ENCODE data around the gene LSAMP.
"Not testable (repeated sequence)": the region's sequence is repeated elsewhere in the genome, so short reads cannot be mapped to it uniquely, and the experiment has no call there.

The LSAMP gene

GRCh38 chr3:115848641-115849040, 596.6 kb downstream of the LSAMP start:
- Histone ChIP-seq H3K4me1 (ENCODE audit: control insufficient read depth, insufficient read depth, low read length) (peaks cover 7% of the 10 kb centered on the region; the same call in 1 of the 2 replicates), H3K27ac (ENCODE audit: low read depth, low read length) (no peak overlapping the region), H3K9me3 (ENCODE audit: control insufficient read depth, insufficient read depth, low read depth, low read length) (no peaks in the 10 kb centered on the region), H3K9ac (ENCODE audit: low read length) (no peak overlapping the region), H3K36me3 (ENCODE audit: control insufficient read depth, insufficient read depth, low read length) (no peaks in the 10 kb centered on the region), H3K27me3 (ENCODE audit: control insufficient read depth, insufficient read depth, low read length) (no peaks in the 10 kb centered on the region), H3K4me3 (ENCODE audit: low read depth, low read length) (no peak overlapping the region)

- Histone ChIP-seq H3K36me3 (ENCODE audit: control insufficient read depth, insufficient read depth, low read length) (no peaks in the 10 kb centered on the region), H3K9ac (ENCODE audit: low read length) (no peak overlapping the region), H3K27ac (ENCODE audit: low read depth, low read length) (no peak overlapping the region), H3K4me3 (ENCODE audit: low read depth, low read length) (no peak overlapping the region), H3K4me1 (ENCODE audit: control insufficient read depth, insufficient read depth, low read length) (peaks cover 7% of the 10 kb centered on the region; the same call in 1 of the 2 replicates), H3K27me3 (ENCODE audit: control insufficient read depth, insufficient read depth, low read length) (no peaks in the 10 kb centered on the region), H3K9me3 (ENCODE audit: control insufficient read depth, insufficient read depth, low read depth, low read length) (no peaks in the 10 kb centered on the region)
These were observed 599.3 kb downstream of the LSAMP start for GRCh38 chr3:115845986-115846385.

- H3K27me3 ChIP-seq (ENCODE audit: control insufficient read depth, insufficient read depth, low read length); H3K9ac ChIP-seq (ENCODE audit: low read length); H3K4me3 ChIP-seq (ENCODE audit: low read depth, low read length); H3K36me3 ChIP-seq (ENCODE audit: control insufficient read depth, insufficient read depth, low read length); H3K4me1 ChIP-seq (ENCODE audit: control insufficient read depth, insufficient read depth, low read length); H3K9me3 ChIP-seq (ENCODE audit: control insufficient read depth, insufficient read depth, low read depth, low read length); H3K27ac ChIP-seq (ENCODE audit: low read depth, low read length): not testable (repeated sequence)
These were observed 600.6 kb downstream of the LSAMP start for GRCh38 chr3:115844729-115845128.

GRCh38 chr3:115843206-115843605, 602.1 kb downstream of the LSAMP start:
- Histone ChIP-seq H3K4me1 (ENCODE audit: control insufficient read depth, insufficient read depth, low read length) (peaks cover 7% of the 10 kb centered on the region; the same call in 1 of the 2 replicates), H3K27ac (ENCODE audit: low read depth, low read length) (no peak overlapping the region)

GRCh38 chr3:115839246-115839645, 606.0 kb downstream of the LSAMP start:
- Histone ChIP-seq H3K4me3 (ENCODE audit: low read depth, low read length) (no peak overlapping the region), H3K27ac (ENCODE audit: low read depth, low read length) (no peak overlapping the region), H3K36me3 (ENCODE audit: control insufficient read depth, insufficient read depth, low read length) (no peaks in the 10 kb centered on the region), H3K27me3 (ENCODE audit: control insufficient read depth, insufficient read depth, low read length) (no peaks in the 10 kb centered on the region), H3K9ac (ENCODE audit: low read length) (no peak overlapping the region), H3K9me3 (ENCODE audit: control insufficient read depth, insufficient read depth, low read depth, low read length) (no peaks in the 10 kb centered on the region), H3K4me1 (ENCODE audit: control insufficient read depth, insufficient read depth, low read length) (no peaks in the 10 kb centered on the region)

More at GRCh38 chr3:115843206-115843605, 602.1 kb downstream of the LSAMP start:
- Histone ChIP-seq H3K36me3 (ENCODE audit: control insufficient read depth, insufficient read depth, low read length) (no peaks in the 10 kb centered on the region), H3K9me3 (ENCODE audit: control insufficient read depth, insufficient read depth, low read depth, low read length) (no peaks in the 10 kb centered on the region), H3K27me3 (ENCODE audit: control insufficient read depth, insufficient read depth, low read length) (no peaks in the 10 kb centered on the region), H3K4me3 (ENCODE audit: low read depth, low read length) (no peak overlapping the region), H3K9ac (ENCODE audit: low read length) (no peak overlapping the region)

GRCh38 chr3:115838786-115839185, 606.5 kb downstream of the LSAMP start:
- Histone ChIP-seq H3K9me3 (ENCODE audit: control insufficient read depth, insufficient read depth, low read depth, low read length) (no peaks in the 10 kb centered on the region), H3K4me1 (ENCODE audit: control insufficient read depth, insufficient read depth, low read length) (no peaks in the 10 kb centered on the region), H3K27ac (ENCODE audit: low read depth, low read length) (no peak overlapping the region), H3K4me3 (ENCODE audit: low read depth, low read length) (no peak overlapping the region), H3K27me3 (ENCODE audit: control insufficient read depth, insufficient read depth, low read length) (no peaks in the 10 kb centered on the region), H3K36me3 (ENCODE audit: control insufficient read depth, insufficient read depth, low read length) (no peaks in the 10 kb centered on the region), H3K9ac (ENCODE audit: low read length) (no peak overlapping the region)

- H3K9me3 ChIP-seq (ENCODE audit: control insufficient read depth, insufficient read depth, low read depth, low read length): no peaks in the 10 kb centered on the region
- no peaks in the 10 kb centered on the region for H3K27me3 ChIP-seq (ENCODE audit: control insufficient read depth, insufficient read depth, low read length)
- H3K27ac ChIP-seq (ENCODE audit: low read depth, low read length): no peak overlapping the region
- no peak overlapping the region for H3K9ac ChIP-seq (ENCODE audit: low read length)
- H3K4me1 ChIP-seq (ENCODE audit: control insufficient read depth, insufficient read depth, low read length): peaks cover 4% of the 10 kb centered on the region; the same call in 1 of the 2 replicates
- no peaks in the 10 kb centered on the region for H3K36me3 ChIP-seq (ENCODE audit: control insufficient read depth, insufficient read depth, low read length)
- no peak overlapping the region for H3K4me3 ChIP-seq (ENCODE audit: low read depth, low read length)
These were observed 608.3 kb downstream of the LSAMP start for GRCh38 chr3:115836944-115837343.

GRCh38 chr3:115835946-115836345, 609.3 kb downstream of the LSAMP start:
- no peak overlapping the region for H3K4me3 ChIP-seq (ENCODE audit: low read depth, low read length)
- H3K9ac ChIP-seq (ENCODE audit: low read length): no peak overlapping the region
- no peaks in the 10 kb centered on the region for H3K36me3 ChIP-seq (ENCODE audit: control insufficient read depth, insufficient read depth, low read length)
- H3K4me1 ChIP-seq (ENCODE audit: control insufficient read depth, insufficient read depth, low read length): peaks cover 13% of the 10 kb centered on the region
- H3K27me3 ChIP-seq (ENCODE audit: control insufficient read depth, insufficient read depth, low read length): no peaks in the 10 kb centered on the region
- H3K9me3 ChIP-seq (ENCODE audit: control insufficient read depth, insufficient read depth, low read depth, low read length): no peaks in the 10 kb centered on the region
- H3K27ac ChIP-seq (ENCODE audit: low read depth, low read length): no peak overlapping the region

- H3K4me1 ChIP-seq (ENCODE audit: control insufficient read depth, insufficient read depth, low read length): peaks cover 14% of the 10 kb centered on the region
- no peaks in the 10 kb centered on the region for H3K27me3 ChIP-seq (ENCODE audit: control insufficient read depth, insufficient read depth, low read length)
- no peaks in the 10 kb centered on the region for H3K36me3 ChIP-seq (ENCODE audit: control insufficient read depth, insufficient read depth, low read length)
- H3K4me3 ChIP-seq (ENCODE audit: low read depth, low read length): no peak overlapping the region
- H3K9ac ChIP-seq (ENCODE audit: low read length): no peak overlapping the region
- H3K9me3 ChIP-seq (ENCODE audit: control insufficient read depth, insufficient read depth, low read depth, low read length): no peaks in the 10 kb centered on the region
- no peak overlapping the region for H3K27ac ChIP-seq (ENCODE audit: low read depth, low read length)
These were observed 611.2 kb downstream of the LSAMP start for GRCh38 chr3:115834068-115834467.

GRCh38 chr3:115833074-115833473, 612.2 kb downstream of the LSAMP start:
- no peak overlapping the region for H3K27ac ChIP-seq (ENCODE audit: low read depth, low read length)

GRCh38 chr3:115832265-115832664, 613.0 kb downstream of the LSAMP start:
- no peak overlapping the region for H3K27ac ChIP-seq (ENCODE audit: low read depth, low read length)
- H3K4me3 ChIP-seq (ENCODE audit: low read depth, low read length): no peak overlapping the region
- H3K9me3 ChIP-seq (ENCODE audit: control insufficient read depth, insufficient read depth, low read depth, low read length): no peaks in the 10 kb centered on the region
- no peaks in the 10 kb centered on the region for H3K36me3 ChIP-seq (ENCODE audit: control insufficient read depth, insufficient read depth, low read length)
- peaks cover 14% of the 10 kb centered on the region for H3K4me1 ChIP-seq (ENCODE audit: control insufficient read depth, insufficient read depth, low read length)
- no peaks in the 10 kb centered on the region for H3K27me3 ChIP-seq (ENCODE audit: control insufficient read depth, insufficient read depth, low read length)
- H3K9ac ChIP-seq (ENCODE audit: low read length): no peak overlapping the region

More at GRCh38 chr3:115833074-115833473, 612.2 kb downstream of the LSAMP start:
- Histone ChIP-seq H3K9ac (ENCODE audit: low read length) (no peak overlapping the region), H3K4me3 (ENCODE audit: low read depth, low read length) (no peak overlapping the region), H3K9me3 (ENCODE audit: control insufficient read depth, insufficient read depth, low read depth, low read length) (no peaks in the 10 kb centered on the region), H3K36me3 (ENCODE audit: control insufficient read depth, insufficient read depth, low read length) (no peaks in the 10 kb centered on the region), H3K27me3 (ENCODE audit: control insufficient read depth, insufficient read depth, low read length) (no peaks in the 10 kb centered on the region), H3K4me1 (ENCODE audit: control insufficient read depth, insufficient read depth, low read length) (peaks cover 14% of the 10 kb centered on the region)

- H3K27ac ChIP-seq (ENCODE audit: low read depth, low read length): no peak overlapping the region
These were observed 613.4 kb downstream of the LSAMP start for GRCh38 chr3:115831864-115832263.

More at GRCh38 chr3:115831864-115832263, 613.4 kb downstream of the LSAMP start:
- no peaks in the 10 kb centered on the region for H3K36me3 ChIP-seq (ENCODE audit: control insufficient read depth, insufficient read depth, low read length)
- no peak overlapping the region for H3K4me3 ChIP-seq (ENCODE audit: low read depth, low read length)
- H3K4me1 ChIP-seq (ENCODE audit: control insufficient read depth, insufficient read depth, low read length): peaks cover 14% of the 10 kb centered on the region
- H3K9ac ChIP-seq (ENCODE audit: low read length): no peak overlapping the region
- no peaks in the 10 kb centered on the region for H3K27me3 ChIP-seq (ENCODE audit: control insufficient read depth, insufficient read depth, low read length)
- H3K9me3 ChIP-seq (ENCODE audit: control insufficient read depth, insufficient read depth, low read depth, low read length): no peaks in the 10 kb centered on the region

Measured in HUES6 (cell line).